Brain microvascular endothelial cell (primary cell): ENCODE data around the gene JMJD1C.
"Not testable (repeated sequence)": the region's sequence is repeated elsewhere in the genome, so short reads cannot be mapped to it uniquely, and the experiment has no call there.

Experiments used
- DNase-seq: peaks from one replicate; pipeline ENCODE4 v3.0.0-alpha.2; 2020
- H3K27ac ChIP-seq: fragments of 250-450 bp; sonication (Bioruptor Pico); 2 replicates; pipeline ENCODE4 v1.5.1; 2020; ENCODE audit warnings: mild to moderate bottlenecking, moderate library complexity
- H3K27me3 ChIP-seq: fragments of 250-450 bp; sonication (Bioruptor Pico); replicated peaks from 2 replicates; pipeline ENCODE4 v1.5.1; 2020; ENCODE audit warnings: mild to moderate bottlenecking
- H3K36me3 ChIP-seq: fragments of 250-450 bp; sonication (Bioruptor Pico); replicated peaks from 2 replicates; pipeline ENCODE4 v1.5.1; 2020; ENCODE audit warnings: mild to moderate bottlenecking
- H3K4me3 ChIP-seq: 2 replicates; pipeline ENCODE4 v1.5.1; 2011; ENCODE audit warnings: low read depth, mild to moderate bottlenecking, control low read depth, low read length, moderate library complexity
- CTCF ChIP-seq: IDR thresholded peaks from 2 replicates; pipeline ENCODE4 v1.5.1; 2011; ENCODE audit warnings: low read depth, mild to moderate bottlenecking, moderate library complexity, low read length, control low read depth, inconsistent platforms; ENCODE audit errors: missing control alignments
- in situ Hi-C: cut with HindIII; loops from 2 replicates; pipeline ENCODE4 v1.10.0; 2017; ENCODE audit warnings: low sequenced_read_pairs, low pct_ligation_motif_present

The JMJD1C gene

GRCh38 chr10:63352976-63353375 lies 112.8 kb downstream of the JMJD1C start:
- no peaks in the 10 kb centered on the region for H3K27me3 ChIP-seq
- no peaks in the 10 kb centered on the region for H3K36me3 ChIP-seq
- no peak overlapping the region for H3K4me3 ChIP-seq
- no peak for DNase-seq
- TF ChIP-seq CTCF: no peak
- no peak overlapping the region for H3K27ac ChIP-seq
- in situ Hi-C loops: no loop called here

- no peak for TF ChIP-seq CTCF
- no peak for DNase-seq
- in situ Hi-C loops: no loop called here
- no peak overlapping the region for H3K27ac ChIP-seq
- no peaks in the 10 kb centered on the region for H3K36me3 ChIP-seq
- H3K27me3 ChIP-seq: no peaks in the 10 kb centered on the region
- H3K4me3 ChIP-seq: no peak overlapping the region
Observed at GRCh38 chr10:63348245-63348850, 117.4 kb downstream of the JMJD1C start.

GRCh38 chr10:63346015-63346441 lies 119.7 kb downstream of the JMJD1C start:
- DNase-seq: peak; percentile 73
- H3K36me3 ChIP-seq: no peaks in the 10 kb centered on the region
- in situ Hi-C loops: no loop called here

GRCh38 chr10:63344269-63344668 lies 121.5 kb downstream of the JMJD1C start:
- in situ Hi-C loops: no loop called here
- no peak for TF ChIP-seq CTCF

More at GRCh38 chr10:63346015-63346441, 119.7 kb downstream of the JMJD1C start:
- TF ChIP-seq CTCF: no peak
- no peaks in the 10 kb centered on the region for H3K27me3 ChIP-seq
- no peak overlapping the region for H3K4me3 ChIP-seq
- no peak overlapping the region for H3K27ac ChIP-seq

GRCh38 chr10:63343476-63343875 lies 122.3 kb downstream of the JMJD1C start:
- in situ Hi-C loops: no loop called here
- peaks cover 2% of the 10 kb centered on the region for H3K36me3 ChIP-seq
- no peak for DNase-seq
- TF ChIP-seq CTCF: no peak
- H3K27me3 ChIP-seq: no peaks in the 10 kb centered on the region
- no peak overlapping the region for H3K27ac ChIP-seq
- no peak overlapping the region for H3K4me3 ChIP-seq

More at GRCh38 chr10:63344269-63344668, 121.5 kb downstream of the JMJD1C start:
- Histone ChIP-seq H3K36me3 (peaks cover 2% of the 10 kb centered on the region), H3K27me3 (no peaks in the 10 kb centered on the region), H3K4me3 (no peak overlapping the region), H3K27ac (no peak overlapping the region)
- no peak for DNase-seq

- DNase-seq, in situ Hi-C loops, H3K27me3 ChIP-seq, H3K27ac ChIP-seq, H3K36me3 ChIP-seq, H3K4me3 ChIP-seq: not testable (repeated sequence)
Observed at GRCh38 chr10:63339640-63340039, 126.1 kb downstream of the JMJD1C start.
